Mucosa of descending colon (tissue), 3 donors: ENCODE data around the gene SCIN. TPM values are rescaled to one million over a fixed set of nuclear protein-coding genes. Genes with fewer than 3 reads are reported as not detected.

Experiments
- ATAC-seq: fragments of 200-7000 bp; cut with Tn5 transposase; one replicate; pipeline ENCODE4 v1.9.1; 2020; ENCODE audit warnings: mild to moderate bottlenecking, moderate library complexity
- DNase-seq, 3 donors: peaks; one replicate each; pipeline ENCODE4 v3.0.0-alpha.2; 2020
- H3K36me3 ChIP-seq: fragments of 200-600 bp; one replicate; pipeline ENCODE4 v1.8.0; 2021; ENCODE audit warnings: low read depth, mild to moderate bottlenecking
- H3K4me1 ChIP-seq: fragments of 200-600 bp; one replicate; pipeline ENCODE4 v1.8.0; 2021; ENCODE audit warnings: low read depth, mild to moderate bottlenecking
- H3K4me3 ChIP-seq: fragments of 200-600 bp; one replicate; pipeline ENCODE4 v1.8.0; 2021; ENCODE audit warnings: mild to moderate bottlenecking
- H3K9me3 ChIP-seq: fragments of 200-600 bp; one replicate; pipeline ENCODE4 v1.8.0; 2021; ENCODE audit warnings: mild to moderate bottlenecking
- CTCF ChIP-seq: fragments of 200-600 bp; IDR thresholded peaks from one replicate; pipeline ENCODE4 v1.8.0; 2022; ENCODE audit warnings: antibody characterized with exemption, mild to moderate bottlenecking
- intact Hi-C, 2 donors: fragments of 100-400 bp; cut with DNase I in 1 of 2; cut with micrococcal nuclease in 1 of 2; formaldehyde crosslinking; loops; one replicate each; pipeline versions ENCODE4 v1.11.0 to v1.11.1; 2022; cut with DNase I, micrococcal nuclease
- total RNA-seq, 3 donors: library from RNA; stranded (reverse); fragmentation: NEBNext Ultra II Directional in 2 of 3; extraction: Animal tissue kit (Norgen Biotek cat#: 25700) in 2 of 3; gene quantifications; one replicate each; pipeline versions ENCODE4 v1.2.1 to v1.2.4, GENCODE V29; 2021 to 2023
- donor health status: DM: no; HTN: no; CAD: no; lungs with moderate emphysema.
- donor health status: DM: no; HTN: no; CAD: no.
- donor health status: DM: no; HTN: yes; CAD: no.

The SCIN gene
- total RNA-seq, 3 donors from 2014 or later: 25.1 to 86.6 (median 77.1) TPM

- TF ChIP-seq CTCF: no peak
- ATAC-seq (no peak), DNase-seq (no peak)
- Histone ChIP-seq H3K9me3 (peaks cover 8% of the 10 kb centered on the region), H3K36me3 (no peaks in the 10 kb centered on the region), H3K4me1 (no peaks in the 10 kb centered on the region), H3K4me3 (no peak overlapping the region)
- intact Hi-C loops: no loop called here
These were observed 30.9 kb downstream of the SCIN start for GRCh38 chr7:12601302-12601869.

GRCh38 chr7:12607134-12607533 is 36.6 kb downstream of the SCIN start:
- Histone ChIP-seq H3K4me3 (no peak overlapping the region), H3K4me1 (no peaks in the 10 kb centered on the region), H3K9me3 (peaks cover 5% of the 10 kb centered on the region), H3K36me3 (no peaks in the 10 kb centered on the region)
- no peak for ATAC-seq
- intact Hi-C loops: no loop called here
- TF ChIP-seq CTCF: no peak
- DNase-seq: no peak

GRCh38 chr7:12609561-12609960 is 39.0 kb downstream of the SCIN start:
- no peaks in the 10 kb centered on the region for H3K36me3 ChIP-seq
- intact Hi-C loops: no loop called here
- H3K9me3 ChIP-seq: no peaks in the 10 kb centered on the region
- ATAC-seq (no peak), DNase-seq (no peak)
- no peaks in the 10 kb centered on the region for H3K4me1 ChIP-seq
- TF ChIP-seq CTCF: no peak
- H3K4me3 ChIP-seq: no peak overlapping the region

GRCh38 chr7:12610899-12611298 is 40.4 kb downstream of the SCIN start:
- no peak for DNase-seq
- no peaks in the 10 kb centered on the region for H3K4me1 ChIP-seq
- intact Hi-C loops: no loop called here
- H3K36me3 ChIP-seq: no peaks in the 10 kb centered on the region
- no peak for TF ChIP-seq CTCF
- H3K4me3 ChIP-seq: no peak overlapping the region
- no peaks in the 10 kb centered on the region for H3K9me3 ChIP-seq
- ATAC-seq: no peak

GRCh38 chr7:12612622-12613021 is 42.1 kb downstream of the SCIN start:
- no peak overlapping the region for H3K4me3 ChIP-seq
- ATAC-seq: no peak
- H3K36me3 ChIP-seq: no peaks in the 10 kb centered on the region
- no peak for DNase-seq
- no peaks in the 10 kb centered on the region for H3K9me3 ChIP-seq
- no peaks in the 10 kb centered on the region for H3K4me1 ChIP-seq
- TF ChIP-seq CTCF: no peak
- intact Hi-C loops: no loop called here
